IMR-90 (cell line): ENCODE measurements around the gene FGGY. TPM values are rescaled to one million over a fixed set of nuclear protein-coding genes. Genes with fewer than 3 reads are reported as not detected.

Source experiments
- ATAC-seq: fragments of 200-7000 bp; cut with Tn5 transposase; 2 replicates; pipeline ENCODE4 v1.9.1; 2020; ENCODE audit warnings: low read depth, mild to moderate bottlenecking, moderate library complexity
- BruUV-seq: library from RNA; stranded (reverse); fragments of 400-500 nt; replicated peaks from 2 replicates; lab custom pipeline; 2021; lab: Mats Ljungman, UMichigan
- CTCF ChIA-PET: fragments of 300-600 bp; formaldehyde crosslinking; extraction: SDS; loops from one replicate; lab custom pipeline; 2021; ENCODE audit warnings: antibody characterized with exemption; lab: Yijun Ruan, JAX
- POLR2A ChIA-PET: fragments of 300-600 bp; sonication (Branson Sonifier 250); formaldehyde crosslinking; loops from one replicate; lab custom pipeline; 2022; ENCODE audit warnings: antibody characterized with exemption; ENCODE audit not compliant: unreplicated experiment; lab: Charles Lee
- DNase-seq: peaks from one replicate; pipeline ENCODE4 v3.0.0; 2013
- H2AFZ ChIP-seq: replicated peaks from 2 replicates; pipeline ENCODE3; 2013; ENCODE audit warnings: low read length, mild to moderate bottlenecking; ENCODE audit not compliant: poor library complexity
- H2AK5ac ChIP-seq: 2 replicates; pipeline ENCODE4 v1.6.1; 2013; ENCODE audit warnings: low read depth, low read length, inconsistent platforms
- H2AK9ac ChIP-seq: replicated peaks from 2 replicates; pipeline ENCODE3; 2013; ENCODE audit warnings: mild to moderate bottlenecking, low read depth, low read length, moderate library complexity; ENCODE audit not compliant: poor library complexity
- H2BK120ac ChIP-seq: 2 replicates; pipeline ENCODE4 v1.6.1; 2013; ENCODE audit warnings: low read depth, low read length, inconsistent platforms
- H2BK15ac ChIP-seq: 3 replicates; pipeline ENCODE4 v1.6.1; 2013; ENCODE audit warnings: low read depth, low read length, inconsistent platforms
- H2BK20ac ChIP-seq: 2 replicates; pipeline ENCODE4 v1.6.1; 2013; ENCODE audit warnings: low read depth, mild to moderate bottlenecking, inconsistent platforms, low read length, moderate library complexity
- H2BK5ac ChIP-seq: 2 replicates; pipeline ENCODE4 v1.6.1; 2013; ENCODE audit warnings: mild to moderate bottlenecking, low read depth, low read length, inconsistent platforms; ENCODE audit not compliant: poor library complexity, severe bottlenecking
- H3K14ac ChIP-seq: replicated peaks from 2 replicates; pipeline ENCODE4 v1.6.1; 2013; ENCODE audit warnings: low read depth, low read length, inconsistent platforms
- H3K18ac ChIP-seq: 2 replicates; pipeline ENCODE4 v1.6.1; 2013; ENCODE audit warnings: low read depth, low read length, control low read depth
- H3K23ac ChIP-seq: 2 replicates; pipeline ENCODE4 v1.6.1; 2013; ENCODE audit warnings: low read depth, low read length, inconsistent platforms
- H3K27ac ChIP-seq: 2 replicates; pipeline ENCODE4 v1.5.1; 2013; ENCODE audit warnings: mild to moderate bottlenecking, control low read depth, low read length; ENCODE audit not compliant: insufficient read depth
- H3K27me3 ChIP-seq: 2 replicates; pipeline ENCODE4 v1.6.1; 2013; ENCODE audit warnings: low read length; ENCODE audit not compliant: control insufficient read depth, insufficient read depth
- H3K36me3 ChIP-seq: 2 replicates; pipeline ENCODE4 v1.6.1; 2013; ENCODE audit warnings: low read length, mixed read lengths; ENCODE audit not compliant: control insufficient read depth, insufficient read depth
- H3K4ac ChIP-seq: 2 replicates; pipeline ENCODE4 v1.6.1; 2013; ENCODE audit warnings: low read depth, low read length, inconsistent platforms
- H3K4me1 ChIP-seq: 2 replicates; pipeline ENCODE4 v1.6.1; 2013; ENCODE audit warnings: low read length, mixed read lengths; ENCODE audit not compliant: control insufficient read depth, insufficient read depth
- H3K4me2 ChIP-seq: 2 replicates; pipeline ENCODE4 v1.6.1; 2013; ENCODE audit warnings: low read depth, mild to moderate bottlenecking, control low read depth, low read length, moderate library complexity
- H3K4me3 ChIP-seq: 2 replicates; pipeline ENCODE4 v1.5.1; 2013; ENCODE audit warnings: low read depth, mild to moderate bottlenecking, control low read depth, low read length, moderate library complexity; ENCODE audit not compliant: insufficient read depth
- H3K56ac ChIP-seq: 2 replicates; pipeline ENCODE4 v1.6.1; 2013; ENCODE audit warnings: low read length, inconsistent platforms; ENCODE audit not compliant: insufficient read depth; ENCODE audit errors: extremely low read depth
- H3K79me1 ChIP-seq, 2 experiments: 2 replicates each; pipeline ENCODE4 v1.6.1; 2013; ENCODE audit warnings: low read length in 2 of 2, inconsistent platforms in 1 of 2, low read depth in 1 of 2
- H3K9ac ChIP-seq: 2 replicates; pipeline ENCODE4 v1.6.1; 2013; ENCODE audit warnings: low read depth, low read length, control low read depth
- H3K9me1 ChIP-seq: 2 replicates; pipeline ENCODE4 v1.6.1; 2013; ENCODE audit warnings: low read length, inconsistent platforms; ENCODE audit not compliant: insufficient read depth
- H3K9me3 ChIP-seq: 2 replicates; pipeline ENCODE4 v1.6.1; 2013; ENCODE audit warnings: low read length; ENCODE audit not compliant: control insufficient read depth, insufficient read depth
- H4K20me1 ChIP-seq: 2 replicates; pipeline ENCODE4 v1.6.1; 2013; ENCODE audit warnings: low read length, inconsistent platforms; ENCODE audit not compliant: insufficient read depth
- H4K5ac ChIP-seq: 2 replicates; pipeline ENCODE4 v1.6.1; 2013; ENCODE audit warnings: mild to moderate bottlenecking, low read depth, low read length, control low read depth
- H4K8ac ChIP-seq, 2 experiments: 2 replicates each; pipeline ENCODE4 v1.6.1; 2013; ENCODE audit warnings: low read depth in 2 of 2, low read length in 2 of 2, control low read depth in 1 of 2, inconsistent platforms in 1 of 2
- H4K91ac ChIP-seq: 2 replicates; pipeline ENCODE4 v1.6.1; 2013; ENCODE audit warnings: low read depth, low read length, inconsistent platforms; ENCODE audit not compliant: insufficient read depth
- CEBPB ChIP-seq: IDR thresholded peaks from 2 replicates; pipeline ENCODE4 v1.6.1; 2012; ENCODE audit warnings: low read depth, low read length, improper control_type of control experiment
- CHD1 ChIP-seq: IDR thresholded peaks from 2 replicates; pipeline ENCODE4 v1.6.1; 2012; ENCODE audit warnings: low read depth, low read length, improper control_type of control experiment
- MAFK ChIP-seq: IDR thresholded peaks from 2 replicates; pipeline ENCODE4 v1.6.1; 2012; ENCODE audit warnings: low read depth, low read length, improper control_type of control experiment
- MAZ ChIP-seq: IDR thresholded peaks from 2 replicates; pipeline ENCODE4 v1.6.1; 2012; ENCODE audit warnings: low read depth, mild to moderate bottlenecking, low read length, improper control_type of control experiment, moderate library complexity, borderline replicate concordance
- NFE2L2 ChIP-seq: fragments of 150-350 bp; IDR thresholded peaks from 2 replicates; pipeline ENCODE4 v1.6.1; 2016; ENCODE audit warnings: low read depth, mild to moderate bottlenecking, low read length
- POLR2A ChIP-seq: IDR thresholded peaks from 2 replicates; pipeline ENCODE4 v1.6.1; 2012; ENCODE audit warnings: mild to moderate bottlenecking, low read depth, low read length
- RAD21 ChIP-seq: IDR thresholded peaks from 2 replicates; pipeline ENCODE4 v1.6.1; 2012; ENCODE audit warnings: low read length, improper control_type of control experiment
- RCOR1 ChIP-seq: IDR thresholded peaks from 2 replicates; pipeline ENCODE4 v1.6.1; 2012; ENCODE audit warnings: mild to moderate bottlenecking, low read length, improper control_type of control experiment; ENCODE audit not compliant: insufficient replicate concordance
- RFX5 ChIP-seq: IDR thresholded peaks from 2 replicates; pipeline ENCODE4 v1.8.0; 2012; ENCODE audit warnings: low read depth, mild to moderate bottlenecking, low read length, moderate library complexity
- SMC3 ChIP-seq: fragments of 150-350 bp; IDR thresholded peaks from 2 replicates; pipeline ENCODE4 v1.6.1; 2016; ENCODE audit warnings: low read depth, mild to moderate bottlenecking, antibody characterized with exemption, low read length, moderate library complexity
- WGBS, 2 experiments: methylation state at CpG; one replicate each; pipeline versions ENCODE4 v1.1.5 to v1.1.7; 2013; ENCODE audit warnings: missing lambda C conversion rate in 2 of 2; ENCODE audit not compliant: insufficient read length in 1 of 2; ENCODE audit errors: extremely low coverage in 2 of 2; 5-methylcytosine and 5-hydroxymethylcytosine counted together
- dilution Hi-C: fragments of 300-500 bp; cut with HindIII; formaldehyde crosslinking; loops from one replicate; pipeline ENCODE4 v1.14.3; 2018; ENCODE audit warnings: low sequenced_read_pairs; ENCODE audit not compliant: unreplicated experiment
- in situ Hi-C: fragments of 300-500 bp; cut with MboI; formaldehyde crosslinking; loops from 3 replicates; pipeline ENCODE4 v1.14.3; 2019; ENCODE audit warnings: low sequenced_read_pairs, inconsistent platforms, mixed read lengths
- intact Hi-C: fragments of 100-400 bp; cut with micrococcal nuclease; formaldehyde crosslinking; loops from 2 replicates; pipeline ENCODE4 v1.10.0; 2022
- polyA plus RNA-seq, 3 experiments: library from polyadenylated mRNA; depleted of rRNA; stranded (reverse); fragments of >200 nt; gene quantifications; 2 replicates each; pipeline ENCODE4 v1.2.3, GENCODE V29; 2012; ENCODE audit warnings: low replicate concordance in 1 of 3
- total RNA-seq: library from RNA; depleted of rRNA; stranded (reverse); fragments of >200 nt; gene quantifications from 2 replicates; pipeline ENCODE4 v1.2.3, GENCODE V29; 2012
- TF ChIP-seq, protein P1 (sequence below): fragments of 150-350 bp; IDR thresholded peaks from 2 replicates; pipeline ENCODE4 v1.6.1; 2017; ENCODE audit warnings: mild to moderate bottlenecking, antibody characterized with exemption, low read length, low read depth
- TF ChIP-seq, protein P2 (sequence below): conservative IDR thresholded peaks from 2 replicates; pipeline ENCODE4 v1.5.1; 2012; ENCODE audit warnings: mild to moderate bottlenecking, low read depth, low read length, improper control_type of control experiment
- TF ChIP-seq, protein P3 (sequence below): fragments of 150-350 bp; IDR thresholded peaks from 2 replicates; pipeline ENCODE4 v1.6.1; 2016; ENCODE audit warnings: low read depth, mild to moderate bottlenecking, low read length, moderate library complexity, borderline replicate concordance

FGGY gene
- total and polyA plus RNA-seq, 2 of the 4 experiments (the other 2 are of a cell fraction) = 5.6 to 14.0 TPM

DNA sequence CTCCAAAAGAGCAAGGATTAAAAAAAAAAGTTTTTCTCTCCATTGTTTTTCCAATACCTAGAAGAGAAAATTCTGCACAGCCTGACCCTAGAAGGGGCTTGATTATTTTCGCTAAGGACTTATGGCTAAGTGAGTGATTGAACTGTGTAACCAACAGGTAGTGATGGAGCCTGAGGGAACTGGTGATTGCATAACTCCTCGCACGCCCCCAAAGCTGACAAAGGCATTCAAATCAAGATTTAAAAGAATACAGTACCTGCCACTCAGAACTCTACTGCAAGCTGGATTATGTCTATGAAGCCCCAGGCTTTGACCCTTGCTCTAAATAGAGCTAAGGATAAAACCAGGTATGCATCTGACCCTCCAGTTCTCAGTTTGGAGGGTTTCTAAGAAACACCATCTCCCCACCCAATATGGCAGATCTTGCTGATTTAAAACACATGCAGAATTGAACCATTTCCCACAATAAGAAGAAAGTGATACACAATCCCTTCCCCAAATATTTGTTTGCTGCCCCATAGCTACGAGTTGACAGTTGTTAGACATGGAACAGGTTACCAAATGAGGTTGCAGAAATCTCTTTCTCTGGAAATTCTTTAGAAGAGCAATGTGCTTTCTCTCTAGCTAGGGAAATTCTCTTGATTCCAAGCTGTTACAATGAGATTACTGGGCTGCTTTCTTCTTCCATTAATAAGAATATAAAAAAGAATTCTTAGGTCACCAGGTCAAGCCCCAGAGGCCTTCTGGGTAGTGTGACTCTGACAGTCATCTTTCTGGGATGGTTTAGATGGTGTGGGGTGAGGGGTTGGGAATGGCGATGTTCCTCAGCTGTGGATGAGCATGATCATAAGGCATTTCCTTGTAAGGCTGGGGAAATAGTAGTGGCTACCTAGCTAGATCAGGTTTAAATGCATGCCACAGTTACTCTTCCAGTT, 35.1 kb downstream of the FGGY start:
- BruUV-seq = no TSS peak
- Histone ChIP-seq H3K9me1 (peaks cover 6% of the 10 kb centered on the region), H3K27ac (no peak overlapping the region), H3K4me3 (no peak overlapping the region), H3K56ac (no peak overlapping the region), H3K4me2 (no peak overlapping the region), H2BK15ac (no peak overlapping the region; the same call in 2 of the 3 replicates), H3K9me3 (no peaks in the 10 kb centered on the region), H3K27me3 (no peaks in the 10 kb centered on the region), H3K4ac (0 out of 2 replicates have a peak overlapping the region, but pooled peaks have one; percentile 35), H3K14ac (peak overlapping the region; percentile 56; the same call in 1 of the 2 replicates), H3K79me1 (peaks cover 3 to 6% of the 10 kb centered on the region in 2 experiments; a peak in 1 of 4 replicates), H3K36me3 (0 out of 2 replicates have a peak, but pooled peaks cover 1% of the 10 kb centered on the region), H4K20me1 (no peaks in the 10 kb centered on the region), H4K8ac (no peak overlapping the region), H3K23ac (no peak overlapping the region; the same call in 1 of the 2 replicates), H2BK20ac (no peak overlapping the region; the same call in 1 of the 2 replicates), H2BK5ac (no peak overlapping the region), H4K5ac (no peak overlapping the region), H2AK9ac (no peak overlapping the region), H3K4me1 (peaks cover 5% of the 10 kb centered on the region; the same call in 1 of the 2 replicates), H2AFZ (no peak overlapping the region), H3K18ac (no peak overlapping the region; the same call in 1 of the 2 replicates), H4K91ac (no peak overlapping the region; the same call in 1 of the 2 replicates), H2BK120ac (peak overlapping the region; percentile 23; the same call in 1 of the 2 replicates), H2AK5ac (peak overlapping the region; percentile 60; the same call in 1 of the 2 replicates), H3K9ac (no peak overlapping the region)
- in situ Hi-C loops (no loop called here), dilution Hi-C loops (no loop called here), intact Hi-C loops (no loop called here)
- ATAC-seq (no peak), DNase-seq (peak; percentile 5)
- CTCF ChIA-PET = interaction anchor here (1.0 kb wide), 1 partner anchor 14 kb away, joined by 3 read pairs; no protein-coding TSS in a partner anchor
- no CpG with 5 or more reads among the region's 5 CpGs for WGBS, 2 experiments
- POLR2A ChIA-PET = no interaction called here
- no peak for TF ChIP-seq RAD21
- no peak for TF ChIP-seq POLR2A
- no peak for TF ChIP-seq NFE2L2
- TF ChIP-seq, protein P1, sequence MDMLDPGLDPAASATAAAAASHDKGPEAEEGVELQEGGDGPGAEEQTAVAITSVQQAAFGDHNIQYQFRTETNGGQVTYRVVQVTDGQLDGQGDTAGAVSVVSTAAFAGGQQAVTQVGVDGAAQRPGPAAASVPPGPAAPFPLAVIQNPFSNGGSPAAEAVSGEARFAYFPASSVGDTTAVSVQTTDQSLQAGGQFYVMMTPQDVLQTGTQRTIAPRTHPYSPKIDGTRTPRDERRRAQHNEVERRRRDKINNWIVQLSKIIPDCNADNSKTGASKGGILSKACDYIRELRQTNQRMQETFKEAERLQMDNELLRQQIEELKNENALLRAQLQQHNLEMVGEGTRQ = no peak
- TF ChIP-seq RFX5 = no peak
- TF ChIP-seq MAZ = no peak
- no peak for TF ChIP-seq SMC3
- TF ChIP-seq RCOR1 = no peak
- TF ChIP-seq, protein P2, sequence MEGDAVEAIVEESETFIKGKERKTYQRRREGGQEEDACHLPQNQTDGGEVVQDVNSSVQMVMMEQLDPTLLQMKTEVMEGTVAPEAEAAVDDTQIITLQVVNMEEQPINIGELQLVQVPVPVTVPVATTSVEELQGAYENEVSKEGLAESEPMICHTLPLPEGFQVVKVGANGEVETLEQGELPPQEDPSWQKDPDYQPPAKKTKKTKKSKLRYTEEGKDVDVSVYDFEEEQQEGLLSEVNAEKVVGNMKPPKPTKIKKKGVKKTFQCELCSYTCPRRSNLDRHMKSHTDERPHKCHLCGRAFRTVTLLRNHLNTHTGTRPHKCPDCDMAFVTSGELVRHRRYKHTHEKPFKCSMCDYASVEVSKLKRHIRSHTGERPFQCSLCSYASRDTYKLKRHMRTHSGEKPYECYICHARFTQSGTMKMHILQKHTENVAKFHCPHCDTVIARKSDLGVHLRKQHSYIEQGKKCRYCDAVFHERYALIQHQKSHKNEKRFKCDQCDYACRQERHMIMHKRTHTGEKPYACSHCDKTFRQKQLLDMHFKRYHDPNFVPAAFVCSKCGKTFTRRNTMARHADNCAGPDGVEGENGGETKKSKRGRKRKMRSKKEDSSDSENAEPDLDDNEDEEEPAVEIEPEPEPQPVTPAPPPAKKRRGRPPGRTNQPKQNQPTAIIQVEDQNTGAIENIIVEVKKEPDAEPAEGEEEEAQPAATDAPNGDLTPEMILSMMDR = no peak
- TF ChIP-seq MAFK = no peak
- no peak for TF ChIP-seq CHD1
- no peak for TF ChIP-seq CEBPB
- TF ChIP-seq, protein P3, sequence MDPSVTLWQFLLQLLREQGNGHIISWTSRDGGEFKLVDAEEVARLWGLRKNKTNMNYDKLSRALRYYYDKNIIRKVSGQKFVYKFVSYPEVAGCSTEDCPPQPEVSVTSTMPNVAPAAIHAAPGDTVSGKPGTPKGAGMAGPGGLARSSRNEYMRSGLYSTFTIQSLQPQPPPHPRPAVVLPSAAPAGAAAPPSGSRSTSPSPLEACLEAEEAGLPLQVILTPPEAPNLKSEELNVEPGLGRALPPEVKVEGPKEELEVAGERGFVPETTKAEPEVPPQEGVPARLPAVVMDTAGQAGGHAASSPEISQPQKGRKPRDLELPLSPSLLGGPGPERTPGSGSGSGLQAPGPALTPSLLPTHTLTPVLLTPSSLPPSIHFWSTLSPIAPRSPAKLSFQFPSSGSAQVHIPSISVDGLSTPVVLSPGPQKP = no peak
